ENCODE results near the gene SLC24A3.

SLC24A3 gene

DNA sequence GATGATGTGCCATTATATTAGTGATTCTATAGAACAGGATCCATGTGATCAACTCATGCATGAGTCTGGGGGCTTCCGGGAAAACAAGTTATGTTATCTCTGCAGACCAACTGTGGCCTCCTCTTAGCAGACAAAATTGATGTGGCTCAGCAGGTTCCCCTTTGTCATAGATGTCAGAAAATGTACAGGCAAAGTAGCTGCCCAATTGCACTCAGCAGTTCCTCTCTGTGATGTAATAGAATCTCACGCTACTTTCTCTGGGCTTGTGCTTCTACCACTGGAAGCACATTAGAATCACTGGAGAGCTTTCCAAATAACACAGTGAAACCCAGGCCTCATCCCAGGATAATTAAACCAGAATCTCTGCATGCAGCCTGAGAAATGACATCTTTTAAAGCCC lies 253.1 kb downstream of the SLC24A3 start:
- DNase-seq: no peak

DNA sequence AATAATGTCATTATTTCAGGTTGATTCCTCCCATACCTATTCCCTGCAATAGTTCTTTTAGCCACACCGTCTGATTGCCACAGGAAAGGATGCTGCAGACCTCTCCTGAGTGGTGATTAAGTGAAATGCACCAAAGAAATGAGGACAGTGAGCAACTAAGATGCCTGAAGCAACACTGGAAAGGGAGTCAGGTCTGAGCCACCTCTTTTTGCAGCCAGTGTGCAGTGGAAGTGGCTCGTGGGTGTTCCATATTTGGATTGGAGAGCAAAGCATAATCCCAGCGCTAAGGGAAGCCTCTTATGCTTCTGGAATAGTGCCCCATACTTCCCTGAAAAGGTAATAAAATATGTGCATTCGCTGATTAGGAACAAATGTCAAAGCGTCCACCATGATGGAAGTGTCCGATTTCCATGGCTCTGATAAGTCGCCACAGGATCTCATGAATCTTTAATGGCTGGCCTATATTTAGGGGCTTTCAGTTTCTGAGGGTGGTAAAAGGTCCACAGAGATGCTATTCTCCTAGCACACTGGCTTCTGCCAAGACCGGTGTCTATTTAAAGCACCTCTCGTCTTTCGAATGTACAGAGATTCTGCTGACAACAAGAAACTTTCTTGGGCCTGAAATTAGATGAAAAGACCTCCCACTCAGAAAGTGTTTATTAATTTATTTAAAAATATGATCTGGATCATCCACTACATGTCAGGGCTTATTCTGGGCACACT lies 253.9 kb downstream of the SLC24A3 start:
- DNase-seq: no peak

DNA sequence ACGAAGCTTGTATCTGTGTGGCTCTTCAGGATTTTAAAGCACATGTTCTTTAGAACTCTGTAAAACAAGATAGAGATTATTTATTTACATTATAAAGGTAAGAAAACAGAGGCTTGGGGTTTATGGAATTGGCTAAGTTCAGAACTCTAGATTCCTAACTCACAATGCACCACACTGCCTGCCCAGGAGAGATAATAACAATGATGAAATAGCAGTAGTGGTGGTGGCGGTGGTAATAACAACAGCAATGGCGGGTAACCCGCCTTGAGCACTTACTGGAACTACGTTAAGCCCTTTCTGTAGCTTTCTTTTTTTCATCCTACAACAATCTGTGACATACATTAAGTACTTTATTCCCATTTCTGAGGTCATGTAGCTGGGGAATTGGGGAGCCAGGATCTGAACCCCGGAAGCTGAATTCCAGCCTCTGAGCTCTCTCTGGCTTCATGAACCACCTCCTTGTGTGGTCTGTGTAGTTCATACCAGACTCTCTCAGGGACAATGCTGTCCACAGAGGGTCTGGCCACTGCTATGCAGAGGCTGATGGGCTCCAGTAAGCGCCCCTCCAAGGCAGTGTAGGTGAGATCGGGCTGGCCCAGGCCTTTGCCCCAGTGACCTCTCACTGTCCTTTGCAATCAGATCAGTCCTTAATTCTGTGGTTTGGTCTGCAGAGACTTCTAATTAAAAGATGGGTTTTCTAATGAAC lies 260.9 kb downstream of the SLC24A3 start:
- DNase-seq: no peak

DNA sequence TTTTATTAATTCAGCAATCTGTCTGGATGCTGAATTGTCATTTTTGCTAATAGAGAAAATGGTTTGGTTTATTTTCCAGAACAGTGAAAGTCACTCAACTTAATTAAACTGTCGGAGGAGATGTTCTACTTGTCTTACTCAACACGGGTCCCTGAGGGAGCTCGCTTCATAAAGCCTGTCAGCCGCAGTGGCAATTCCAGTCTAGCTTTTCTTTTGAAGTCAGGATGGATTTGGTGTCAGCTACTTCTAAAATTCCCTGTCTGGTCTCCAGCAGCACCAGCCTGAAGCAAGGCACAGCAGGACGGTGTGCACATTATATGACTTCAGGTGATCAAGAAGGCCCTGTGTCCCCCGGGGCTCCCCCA lies 261.5 kb downstream of the SLC24A3 start:
- no peak for DNase-seq

DNA sequence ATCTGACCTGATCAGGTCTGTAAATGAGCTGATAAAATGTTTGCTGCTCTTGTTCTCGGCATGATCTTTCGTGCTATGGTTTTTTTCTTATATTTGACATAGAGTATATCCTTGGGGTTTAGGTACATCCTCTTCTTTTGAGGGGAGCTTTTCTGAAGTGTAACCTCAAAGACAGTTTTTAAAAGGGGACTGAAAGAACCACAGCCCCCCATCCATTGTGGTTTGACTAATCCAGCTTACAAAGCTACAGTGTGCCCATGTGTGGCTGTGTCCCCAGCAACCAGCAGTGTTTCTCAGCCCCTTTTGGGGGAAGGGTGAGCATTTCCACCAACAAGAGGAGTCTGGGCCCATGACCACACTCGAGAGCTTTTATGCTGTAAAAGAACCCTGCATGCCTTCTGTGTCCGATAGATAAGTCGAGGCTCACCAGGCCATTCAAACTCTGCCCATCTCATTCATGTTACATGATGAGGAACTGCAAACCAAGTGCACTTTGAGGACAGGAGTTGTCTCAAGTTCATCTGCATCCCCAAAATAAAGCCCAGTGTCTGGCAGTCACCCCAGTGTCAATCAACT lies 266.0 kb downstream of the SLC24A3 start:
- no peak for DNase-seq

DNA sequence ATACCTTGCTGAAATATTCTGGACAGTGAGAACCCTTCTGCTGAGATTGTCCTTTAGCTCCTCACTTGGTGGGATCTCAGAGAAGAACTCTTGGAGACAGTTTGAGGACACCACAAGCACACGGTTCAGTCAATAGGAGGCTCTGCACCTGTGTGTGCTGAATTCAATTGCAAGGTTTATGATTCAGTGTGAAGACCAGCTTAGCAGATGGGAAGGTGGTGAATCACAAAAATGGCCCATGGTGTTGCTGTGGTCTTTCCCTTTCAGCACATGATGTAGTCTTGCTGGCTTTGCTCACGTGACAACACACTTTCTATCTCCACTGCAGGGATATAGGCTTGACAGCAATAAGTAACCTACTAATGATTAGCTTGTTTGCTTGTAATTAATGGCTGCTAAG lies 270.3 kb downstream of the SLC24A3 start:
- DNase-seq: no peak

DNA sequence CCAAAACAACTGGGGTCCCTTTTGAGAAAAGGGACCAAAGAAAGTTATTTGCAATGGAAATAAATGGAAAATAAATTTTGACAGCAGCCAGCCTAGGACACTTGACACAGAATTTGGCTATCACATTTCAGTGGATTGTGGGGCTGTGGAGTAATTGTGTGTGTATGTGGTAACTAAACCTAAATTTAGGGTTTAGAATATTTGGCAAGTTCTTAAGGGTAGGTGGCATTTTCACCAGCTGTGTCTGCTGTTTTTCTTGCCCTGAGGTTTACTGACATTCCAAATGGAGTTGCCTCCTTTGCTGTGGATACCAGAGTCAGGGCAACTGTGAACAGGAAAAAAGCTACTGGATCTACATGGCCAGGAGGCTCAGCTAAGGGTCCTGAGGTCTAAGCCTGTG lies 270.9 kb downstream of the SLC24A3 start:
- DNase-seq: no peak

DNA sequence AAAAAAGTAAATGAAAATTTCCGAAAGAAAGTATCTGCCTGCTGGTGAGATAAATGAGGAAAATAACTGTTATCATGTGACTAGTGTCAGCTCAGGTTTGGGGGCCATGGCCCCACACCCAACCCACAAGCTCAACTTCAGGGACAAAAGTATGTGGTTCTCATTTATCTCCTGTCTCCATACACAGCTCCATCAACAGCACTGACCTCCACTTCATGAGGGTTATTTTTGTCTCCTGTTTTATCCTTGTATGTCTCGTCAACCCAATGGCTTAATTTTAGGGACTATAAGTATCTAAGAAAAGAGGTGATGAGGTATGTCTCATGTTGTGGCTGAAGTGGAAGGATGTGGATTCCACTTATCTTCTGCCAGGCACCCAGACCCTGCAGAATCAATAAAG lies 274.0 kb downstream of the SLC24A3 start:
- DNase-seq: no peak

DNA sequence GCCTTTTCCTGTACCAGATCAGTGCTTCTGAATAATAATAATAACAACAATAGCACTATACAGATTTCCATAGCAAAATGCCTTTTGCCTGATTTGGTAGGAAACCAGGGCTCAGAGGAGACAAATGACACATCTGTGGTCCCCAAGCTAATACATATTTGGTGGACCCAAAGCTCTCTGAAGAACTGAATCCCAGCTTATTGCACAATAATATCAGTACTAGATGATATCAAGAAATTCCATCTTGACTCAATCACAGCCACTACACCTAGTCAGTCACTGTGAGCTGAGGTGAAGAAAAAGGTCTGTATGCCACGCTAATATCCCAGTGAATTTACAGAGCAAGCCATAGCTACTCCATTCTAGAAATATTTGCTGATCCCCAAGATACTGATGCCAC lies 275.0 kb downstream of the SLC24A3 start:
- no peak for DNase-seq

DNA sequence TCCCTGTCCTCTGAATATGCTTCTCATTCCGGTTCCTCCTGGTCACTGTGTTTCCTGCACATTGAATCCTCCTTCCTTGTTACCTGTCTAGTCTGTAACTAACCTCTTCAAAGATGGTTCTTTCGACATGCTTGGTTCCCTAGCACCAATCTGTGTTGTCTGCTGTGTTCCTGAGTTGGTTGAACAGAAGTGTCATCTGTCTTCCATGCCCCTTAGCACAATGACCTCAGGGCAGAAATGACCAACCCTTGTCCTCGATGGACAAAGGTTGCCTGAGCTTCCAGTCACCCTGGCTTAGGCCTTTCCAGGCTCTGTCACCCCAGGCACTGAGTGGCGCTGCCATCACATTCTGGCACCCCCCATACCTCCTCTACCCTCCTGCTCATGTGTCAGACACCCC lies 278.8 kb downstream of the SLC24A3 start:
- DNase-seq: no peak

DNA sequence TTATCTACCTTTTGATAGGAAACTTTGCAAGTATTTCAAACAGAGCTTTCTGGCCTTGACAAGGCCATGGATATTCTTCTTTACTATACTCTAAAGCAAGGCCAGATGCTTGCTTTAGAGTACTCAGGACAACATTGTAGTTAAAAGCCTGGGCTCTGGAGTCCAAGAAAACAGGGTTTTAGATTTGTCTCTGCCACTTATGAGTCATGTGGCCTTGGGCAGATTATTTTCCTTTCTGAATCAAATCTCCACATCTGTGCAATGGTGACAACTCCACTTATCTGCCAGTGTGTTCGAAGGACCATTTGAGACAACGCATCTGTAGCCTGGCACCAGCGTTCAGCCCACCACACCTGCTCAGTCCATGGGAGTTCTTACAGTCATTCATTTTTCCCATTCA lies 279.7 kb downstream of the SLC24A3 start:
- no peak for DNase-seq

DNA sequence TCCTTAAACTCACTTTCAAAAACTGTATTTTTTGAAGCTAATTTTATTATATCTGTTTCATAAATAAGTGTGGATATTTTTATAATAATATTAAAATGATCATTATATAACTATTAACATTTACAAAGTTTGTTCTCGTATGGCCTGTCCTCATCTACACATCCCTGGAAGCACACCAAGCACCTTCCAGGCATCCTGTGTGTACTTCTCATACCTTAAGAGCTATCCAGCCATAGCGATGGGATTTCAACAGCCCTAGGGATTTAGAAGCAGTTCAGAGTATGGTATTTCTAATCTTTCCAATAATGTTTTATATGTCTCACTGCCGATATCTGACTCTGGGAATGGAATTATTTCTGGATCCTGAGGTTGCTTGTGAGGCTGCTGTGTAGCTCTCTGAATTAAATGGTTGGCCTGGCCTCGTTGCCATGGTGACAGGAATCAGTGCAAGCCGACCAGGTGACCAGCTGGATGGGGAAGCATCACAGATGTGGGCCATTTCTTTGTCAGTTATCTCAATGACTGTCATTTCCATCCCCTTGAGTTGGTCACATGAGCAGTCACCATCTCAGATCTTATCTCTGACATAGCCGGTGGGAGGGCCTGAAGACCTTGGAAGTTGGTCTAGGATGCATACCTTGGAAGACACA lies 280.4 kb downstream of the SLC24A3 start:
- no peak for DNase-seq

DNA sequence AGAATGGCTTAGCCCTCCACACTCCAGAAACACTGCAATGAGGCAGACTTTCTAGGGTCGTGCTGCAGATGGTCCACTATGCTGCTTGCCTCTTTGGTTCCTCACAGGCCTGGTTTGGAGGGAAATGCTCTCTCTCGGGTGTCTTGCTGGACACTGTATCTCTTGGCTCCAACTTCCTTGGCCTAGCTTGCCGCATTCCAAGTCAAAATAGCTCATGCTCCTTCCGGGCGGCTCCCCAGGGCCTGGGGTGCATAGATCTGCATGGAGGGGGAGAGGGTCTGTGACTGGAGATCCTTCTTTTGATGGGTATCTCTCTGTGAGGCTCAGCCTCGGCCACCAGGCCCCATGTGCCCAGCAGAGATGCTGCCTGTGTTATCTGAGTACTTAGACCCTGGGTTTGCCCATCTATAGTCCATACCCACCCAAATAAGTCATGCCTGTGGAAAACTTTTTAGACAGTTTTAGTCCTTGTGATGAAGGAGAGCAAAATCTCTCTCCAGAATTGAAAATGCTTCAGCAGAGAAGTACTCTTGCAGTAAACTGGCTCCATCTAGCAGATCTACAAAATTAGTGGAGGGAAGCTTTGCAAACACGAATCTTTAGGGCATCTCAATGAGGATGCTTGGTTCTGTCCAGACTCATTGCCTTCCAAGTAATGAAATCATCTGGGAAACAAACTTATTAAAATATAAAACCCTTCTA lies 281.5 kb downstream of the SLC24A3 start:
- DNase-seq: no peak

DNA sequence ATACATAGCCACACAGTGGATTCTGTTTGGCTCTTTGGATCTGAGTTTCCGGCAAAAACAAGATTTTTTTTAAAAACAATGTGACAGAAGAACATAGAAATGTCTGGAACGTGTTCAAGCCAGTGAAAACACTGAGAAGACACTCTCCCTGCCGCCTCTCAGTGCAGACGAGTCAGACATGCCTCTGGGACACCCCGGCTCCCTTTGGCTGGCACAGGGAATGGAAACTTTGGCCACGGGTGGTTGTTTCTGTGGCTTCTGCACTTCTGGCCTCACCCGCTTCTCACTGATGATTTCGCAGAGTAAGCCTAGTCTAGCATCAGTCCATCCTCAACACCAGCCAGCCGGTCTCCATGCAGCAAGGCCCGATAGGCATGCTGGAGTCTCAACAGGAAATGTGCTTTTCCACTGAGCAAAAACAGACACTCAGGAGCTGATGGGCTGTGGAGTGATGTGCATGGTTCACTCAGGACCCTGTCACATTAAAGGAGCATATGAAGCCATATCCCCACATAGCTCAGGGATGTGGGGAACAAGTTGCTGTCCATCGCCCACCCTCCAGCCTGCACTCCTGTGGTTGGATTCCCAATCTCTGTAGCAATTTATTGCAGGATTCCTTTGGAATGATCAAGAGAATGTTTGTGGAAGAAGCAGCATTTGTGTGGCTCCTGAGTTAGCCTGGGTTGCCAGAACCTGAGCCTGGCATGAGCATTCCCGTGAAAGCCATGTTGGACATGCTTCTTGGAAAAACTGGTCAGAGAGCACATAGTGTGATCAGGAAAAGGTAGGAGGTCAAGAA lies 283.7 kb downstream of the SLC24A3 start:
- DNase-seq: no peak

DNA sequence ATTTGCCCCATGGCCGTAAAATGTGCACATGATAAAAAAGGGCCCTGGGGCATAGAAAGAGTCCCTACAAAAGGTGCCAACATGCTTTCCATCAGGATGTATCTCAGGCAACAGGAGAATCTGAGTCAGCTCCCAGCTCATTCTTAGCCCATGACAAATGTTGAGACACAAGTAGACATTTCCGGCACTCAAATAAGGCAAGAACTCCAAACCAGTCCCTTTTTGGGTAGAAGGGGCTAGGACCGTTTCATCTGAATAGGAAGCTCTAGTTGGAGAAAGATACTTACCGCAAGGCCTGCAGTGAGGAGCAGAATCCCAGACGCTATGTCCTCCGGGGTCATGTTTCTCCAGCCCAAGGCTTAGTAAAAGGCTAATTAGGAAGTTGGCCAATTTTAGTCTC lies 284.6 kb downstream of the SLC24A3 start:
- DNase-seq: no peak

DNA sequence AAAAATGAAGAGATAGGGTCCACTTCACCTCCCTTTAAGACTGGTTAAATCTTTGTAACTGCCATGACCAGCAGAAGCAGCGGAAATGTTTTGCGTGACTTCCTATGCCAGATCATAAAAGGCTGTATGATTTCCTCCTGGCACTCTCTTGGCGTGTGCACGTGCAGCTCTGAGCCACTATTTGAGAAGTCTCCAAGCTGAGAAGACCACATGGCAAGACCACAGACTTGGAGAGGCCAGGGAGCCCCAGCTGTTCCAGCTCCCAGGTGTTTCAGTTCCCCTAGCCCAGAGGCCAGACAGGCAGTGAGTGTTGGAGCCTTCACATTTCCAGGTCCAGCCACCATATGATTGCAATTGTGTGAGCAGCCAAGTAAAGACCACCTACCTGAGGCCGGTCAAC lies 286.3 kb downstream of the SLC24A3 start:
- no peak for DNase-seq

DNA sequence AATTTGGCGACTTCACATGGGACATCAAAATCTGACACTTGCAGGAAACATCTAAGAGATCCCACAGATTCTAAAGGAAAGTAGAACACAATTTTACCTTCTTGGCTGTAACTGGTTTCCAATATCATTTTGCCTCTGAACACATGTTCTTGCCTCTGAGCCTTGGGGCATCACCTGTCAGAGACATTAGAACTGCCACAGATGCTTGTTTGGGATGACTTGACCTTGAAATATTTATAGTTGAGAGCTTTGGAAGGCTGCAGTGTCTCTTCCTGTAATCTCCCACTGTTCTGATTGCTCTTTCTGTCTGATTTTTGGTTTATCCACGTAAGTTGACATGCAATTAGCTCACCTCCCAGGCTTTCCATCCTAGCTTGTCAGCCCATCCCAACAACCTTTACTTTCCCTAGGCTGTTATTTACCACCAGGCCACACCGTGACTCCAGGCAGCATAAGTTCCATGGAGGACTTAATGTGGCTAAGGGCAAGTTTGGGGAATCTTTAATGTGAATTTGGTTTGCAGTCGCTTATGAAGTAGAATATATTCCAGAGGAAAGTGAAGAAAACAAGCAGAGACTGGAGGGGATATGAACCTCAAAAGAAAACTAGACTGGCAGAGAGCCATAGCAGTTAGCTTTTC lies 289.2 kb downstream of the SLC24A3 start:
- DNase-seq: no peak

DNA sequence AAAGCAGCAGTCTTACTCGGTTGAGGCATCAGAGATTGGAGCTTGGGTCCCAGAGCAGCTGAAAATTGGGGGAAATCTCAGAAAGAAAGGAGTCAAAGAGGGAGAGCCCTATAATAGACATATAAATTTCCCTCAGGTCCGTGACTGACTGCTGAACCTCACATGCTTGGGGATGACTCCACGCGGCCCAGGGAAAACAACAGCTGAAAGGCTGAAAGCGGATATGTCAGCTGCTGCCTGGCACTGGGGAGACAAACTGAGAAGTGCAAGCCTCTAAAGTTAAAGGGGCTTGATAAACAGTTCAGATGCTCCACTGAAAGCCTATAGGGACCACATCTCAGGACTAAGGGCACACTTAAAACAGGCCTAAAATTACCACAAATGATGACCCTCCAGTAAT lies 289.7 kb downstream of the SLC24A3 start:
- DNase-seq: no peak

DNA sequence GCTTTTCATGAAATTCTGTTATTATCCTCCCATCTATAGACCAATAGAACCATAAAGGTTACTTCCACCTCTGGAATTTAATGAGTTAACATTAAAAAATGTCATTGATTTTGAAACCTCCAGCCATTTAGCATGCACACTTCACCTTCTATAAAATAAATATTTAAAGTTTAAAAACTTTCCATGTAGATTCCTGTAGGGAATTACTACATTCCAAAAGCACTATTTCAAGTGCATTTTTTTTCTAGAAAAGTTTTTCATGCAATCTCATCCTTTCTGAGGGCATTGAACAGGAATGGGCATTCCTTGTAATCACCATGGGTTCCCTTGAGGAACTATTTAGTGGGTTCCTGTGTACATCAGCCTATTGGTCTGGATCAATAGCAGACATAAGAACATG lies 291.8 kb downstream of the SLC24A3 start:
- no peak for DNase-seq

DNA sequence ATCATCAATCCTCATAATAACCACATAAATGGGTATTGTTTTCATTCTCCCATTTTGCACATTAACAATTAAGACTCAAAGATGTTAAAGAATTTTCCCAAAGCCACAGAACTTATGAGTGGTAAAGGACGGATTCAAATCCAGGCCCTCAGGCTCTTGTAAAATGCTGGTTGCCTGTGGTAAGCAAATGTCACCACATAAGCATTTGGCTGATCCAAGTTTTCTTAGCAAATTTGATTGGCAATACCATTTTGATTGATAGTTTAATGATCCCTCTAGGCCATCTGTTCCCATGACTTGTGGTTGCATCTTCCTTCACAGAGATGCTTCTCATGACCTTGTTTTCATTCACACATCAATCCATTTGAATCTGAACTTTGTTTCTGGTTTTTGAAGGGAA lies 293.6 kb downstream of the SLC24A3 start:
- DNase-seq: no peak

DNA sequence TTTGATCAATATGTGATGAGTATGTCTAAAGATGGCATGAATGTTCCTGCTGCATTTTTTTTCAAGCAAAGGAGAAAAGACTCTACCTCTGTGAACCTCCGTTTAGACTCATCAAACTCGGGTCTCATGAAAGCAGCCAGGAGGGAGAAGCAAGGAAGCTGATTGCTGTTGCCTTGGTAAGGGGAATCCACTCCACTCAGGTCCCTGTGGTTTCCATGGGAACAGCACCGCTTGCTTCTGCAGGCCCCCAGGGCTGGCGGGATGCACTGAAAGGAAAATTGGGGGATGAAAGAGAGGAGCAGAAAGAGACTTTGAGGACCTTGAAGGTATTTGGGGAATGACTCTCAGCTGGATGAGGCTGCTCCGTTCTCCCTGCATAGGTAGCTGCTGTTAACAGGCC lies 296.0 kb downstream of the SLC24A3 start:
- no peak for DNase-seq

DNA sequence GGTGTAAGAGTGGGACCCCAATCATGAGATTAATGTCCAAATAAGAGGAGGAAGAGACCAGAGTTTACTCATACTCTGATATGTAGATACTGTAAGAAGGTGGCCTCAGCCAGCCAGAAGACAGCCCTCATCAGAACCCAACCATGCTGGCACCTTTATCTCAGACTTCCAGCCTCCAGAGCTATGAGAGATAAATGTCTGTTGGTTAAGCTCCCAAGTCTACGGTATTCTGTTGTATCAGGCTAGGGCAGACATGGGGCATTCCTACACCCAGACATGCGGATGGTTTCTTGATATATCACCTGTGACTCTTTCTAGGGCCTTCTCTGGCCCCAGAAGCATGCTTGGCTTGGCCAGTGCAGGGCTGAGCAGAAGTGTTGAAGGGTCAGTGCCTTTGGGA lies 298.2 kb downstream of the SLC24A3 start:
- no peak for DNase-seq
